Spinal cord (tissue), 10 donors: ENCODE data around the gene GPS2. TPM values are rescaled to one million over a fixed set of nuclear protein-coding genes. Genes with fewer than 3 reads are reported as not detected.

Experiments
- DNase-seq, 6 donors: peaks; one replicate each; pipeline versions ENCODE4 v3.0.0 to v3.0.0-alpha.2; 2013 to 2015; ENCODE audit warnings: low spot score in 6 of 6, low read depth in 4 of 6
- H3K27ac ChIP-seq: one replicate; pipeline ENCODE4 v1.5.1; 2013; ENCODE audit warnings: low read depth, low read length, control low read depth
- H3K27me3 ChIP-seq: one replicate; pipeline ENCODE4 v1.6.1; 2013; ENCODE audit warnings: low read length; ENCODE audit not compliant: control insufficient read depth, insufficient read depth
- H3K36me3 ChIP-seq: one replicate; pipeline ENCODE4 v1.6.1; 2013; ENCODE audit warnings: low read length; ENCODE audit not compliant: control insufficient read depth, insufficient read depth
- H3K4me1 ChIP-seq: one replicate; pipeline ENCODE4 v1.6.1; 2013; ENCODE audit warnings: low read length; ENCODE audit not compliant: control insufficient read depth, insufficient read depth
- H3K4me3 ChIP-seq: one replicate; pipeline ENCODE4 v1.5.1; 2013; ENCODE audit warnings: low read depth, low read length, control low read depth
- H3K9me3 ChIP-seq: one replicate; pipeline ENCODE4 v1.6.1; 2013; ENCODE audit warnings: low read length; ENCODE audit not compliant: control insufficient read depth, insufficient read depth
- WGBS: methylation state at CpG from one replicate; pipeline ENCODE4 v1.1.5; 2013; ENCODE audit warnings: missing lambda C conversion rate; ENCODE audit not compliant: insufficient coverage; 5-methylcytosine and 5-hydroxymethylcytosine counted together
- long read RNA-seq, 4 donors: transcript quantifications; one replicate each; lab custom pipeline, GENCODE V29; 2026
- polyA plus RNA-seq, 2 donors: library from polyadenylated mRNA; unstranded; fragments of 120-200 nt; gene quantifications; one replicate each; pipeline ENCODE4 v1.2.1, GENCODE V29; 2013; ENCODE audit not compliant: insufficient read length in 2 of 2
- total RNA-seq, 2 donors: library from RNA; depleted of rRNA in 1 of 2; stranded (reverse); fragments of 120-200 nt in 1 of 2; fragments of >200 nt in 1 of 2; gene quantifications; one replicate each; pipeline versions ENCODE4 v1.2.3 to v1.2.4, GENCODE V29; 2013 to 2014
- donor health status: healthy.

Gene GPS2
- total RNA-seq (10 to 100 TPM; 19.2 to 65.5 TPM), polyA plus RNA-seq (10 to 100 TPM; 98.3 to 99.4 TPM)
- long read RNA-seq, donor 1, transcript GPS2-201 (11 exons, 1,379 nt), result major isoform, 12 of 34 reads
- long read RNA-seq, donor 1, transcript GPS2-202 (10 exons, 1,371 nt), result minor isoform, 10 of 34 reads
- long read RNA-seq, donor 1, partial matches to known transcripts, result 8 of 34 reads
- long read RNA-seq, donor 1, other reads (novel, unspliced or antisense), result 0 of 34 reads
- long read RNA-seq, donor 2, transcript GPS2-202 (10 exons, 1,371 nt), result major isoform, 5 of 13 reads
- long read RNA-seq, donor 2, transcript GPS2-201 (11 exons, 1,379 nt), result major isoform, 5 of 13 reads
- long read RNA-seq, donor 2, partial matches to known transcripts, result 0 of 13 reads
- long read RNA-seq, donor 2, other reads (novel, unspliced or antisense), result 0 of 13 reads
- long read RNA-seq, donor 3, partial matches to known transcripts, result 8 of 14 reads
- long read RNA-seq, donor 3, other reads (novel, unspliced or antisense), result 0 of 14 reads
- long read RNA-seq, donor 4, transcript GPS2-202 (10 exons, 1,371 nt), result major isoform, 9 of 29 reads
- long read RNA-seq, donor 4, transcript GPS2-201 (11 exons, 1,379 nt), result minor isoform, 5 of 29 reads
- long read RNA-seq, donor 4, transcript GPS2-213 (3 exons, 823 nt), result minor isoform, 6 of 29 reads
- long read RNA-seq, donor 4, partial matches to known transcripts, result 6 of 29 reads
- long read RNA-seq, donor 4, other reads (novel, unspliced or antisense), result 0 of 29 reads

- peak; percentile 68 to 96 (median 82) for DNase-seq
- Histone ChIP-seq H3K36me3 (peaks cover 85% of the 10 kb centered on the region), H3K9me3 (no peaks in the 10 kb centered on the region), H3K4me3 (peak within 1 kb of the TSS; percentile 88), H3K4me1 (peaks cover 34% of the 10 kb centered on the region), H3K27ac (peak within 1 kb of the TSS; percentile 92), H3K27me3 (no peaks in the 10 kb centered on the region)
- WGBS, result under 1% methylated on average over 93 of the region's 95 CpGs
These were observed at the start of gene GPS2 for GRCh38 chr17:7314719-7315569. Gene GPS2 (minus strand): TSS chr17:7315360. CDS start chr17:7315052, 308 bp downstream.

GRCh38 chr17:7363311-7363710, 48.2 kb upstream of the GPS2 start:
- Histone ChIP-seq H3K4me1 (no peaks in the 10 kb centered on the region), H3K4me3 (no peak overlapping the region), H3K36me3 (no peaks in the 10 kb centered on the region), H3K9me3 (no peaks in the 10 kb centered on the region), H3K27me3 (no peaks in the 10 kb centered on the region), H3K27ac (no peak overlapping the region)
- DNase-seq, result no peak
- WGBS, result 95% methylated on average over 4 of the region's 6 CpGs

GRCh38 chr17:7361906-7362305, 46.7 kb upstream of the GPS2 start:
- H3K9me3 ChIP-seq, result no peaks in the 10 kb centered on the region
- WGBS, result 50% methylated on average over 3 of the region's 3 CpGs
- no peaks in the 10 kb centered on the region for H3K36me3 ChIP-seq
- DNase-seq, result no peak
- no peaks in the 10 kb centered on the region for H3K4me1 ChIP-seq
- H3K27me3 ChIP-seq, result no peaks in the 10 kb centered on the region
- H3K27ac ChIP-seq, result no peak overlapping the region
- no peak overlapping the region for H3K4me3 ChIP-seq

GRCh38 chr17:7357381-7357780, 42.2 kb upstream of the GPS2 start:
- no peak overlapping the region for H3K27ac ChIP-seq
- DNase-seq, result no peak
- 89% methylated on average over 1 of the region's 2 CpGs for WGBS

GRCh38 chr17:7356756-7357155, 41.6 kb upstream of the GPS2 start:
- Histone ChIP-seq H3K4me1 (peaks cover 45% of the 10 kb centered on the region), H3K27ac (no peak overlapping the region), H3K4me3 (no peak overlapping the region), H3K27me3 (no peaks in the 10 kb centered on the region), H3K36me3 (peaks cover 5% of the 10 kb centered on the region), H3K9me3 (no peaks in the 10 kb centered on the region)
- 78% methylated on average over 7 of the region's 8 CpGs for WGBS
- DNase-seq, result no peak

More at GRCh38 chr17:7357381-7357780, 42.2 kb upstream of the GPS2 start:
- Histone ChIP-seq H3K4me1 (peaks cover 41% of the 10 kb centered on the region), H3K9me3 (no peaks in the 10 kb centered on the region), H3K36me3 (peaks cover 5% of the 10 kb centered on the region), H3K27me3 (no peaks in the 10 kb centered on the region), H3K4me3 (no peak overlapping the region)

GRCh38 chr17:7356072-7356549, 41.0 kb upstream of the GPS2 start:
- 23% methylated on average over 11 of the region's 12 CpGs for WGBS
- Histone ChIP-seq H3K27ac (peak overlapping the region; percentile 88), H3K4me3 (no peak overlapping the region), H3K4me1 (peaks cover 48% of the 10 kb centered on the region), H3K36me3 (peaks cover 5% of the 10 kb centered on the region), H3K9me3 (no peaks in the 10 kb centered on the region), H3K27me3 (no peaks in the 10 kb centered on the region)
- DNase-seq, result peak in 2 of 6 donors; percentile 73 to 76

GRCh38 chr17:7355573-7355972, 40.4 kb upstream of the GPS2 start:
- no peak overlapping the region for H3K4me3 ChIP-seq
- no peak for DNase-seq
- peaks cover 53% of the 10 kb centered on the region for H3K4me1 ChIP-seq
- peaks cover 5% of the 10 kb centered on the region for H3K36me3 ChIP-seq
- 90% methylated on average over 1 of the region's 8 CpGs for WGBS
- peak overlapping the region; percentile 88 for H3K27ac ChIP-seq
- no peaks in the 10 kb centered on the region for H3K27me3 ChIP-seq
- H3K9me3 ChIP-seq, result no peaks in the 10 kb centered on the region

GRCh38 chr17:7355053-7355452, 39.9 kb upstream of the GPS2 start, which contains the start of gene TMEM95:
Gene TMEM95 (plus strand): TSS chr17:7355156. CDS start chr17:7355205, 49 bp downstream.
- Histone ChIP-seq H3K4me3 (no peak within 1 kb of the TSS), H3K36me3 (peaks cover 5% of the 10 kb centered on the region), H3K27ac (peak within 1 kb of the TSS; percentile 88), H3K9me3 (no peaks in the 10 kb centered on the region), H3K27me3 (no peaks in the 10 kb centered on the region), H3K4me1 (peaks cover 58% of the 10 kb centered on the region)
- DNase-seq, result peak in 4 of 6 donors; percentile 24 to 90 (median 62)
- 33% methylated on average over 10 of the region's 10 CpGs for WGBS

- peaks cover 65% of the 10 kb centered on the region for H3K4me1 ChIP-seq
- 43% methylated on average over 8 of the region's 9 CpGs for WGBS
- no peak overlapping the region for H3K4me3 ChIP-seq
- H3K27ac ChIP-seq, result peak overlapping the region; percentile 88
- no peaks in the 10 kb centered on the region for H3K27me3 ChIP-seq
- DNase-seq, result peak in 3 of 6 donors; percentile 31 to 75 (median 72)
- no peaks in the 10 kb centered on the region for H3K9me3 ChIP-seq
- H3K36me3 ChIP-seq, result peaks cover 5% of the 10 kb centered on the region
These were observed 39.2 kb upstream of the GPS2 start for GRCh38 chr17:7354262-7354843.
